ENCODE data around the gene TPM4. TPM values are rescaled to one million over a fixed set of nuclear protein-coding genes. Genes with fewer than 3 reads are reported as not detected.

Gene TPM4
- total RNA-seq, 2 donors from 2014 or later: 162 to 171 TPM

DNA sequence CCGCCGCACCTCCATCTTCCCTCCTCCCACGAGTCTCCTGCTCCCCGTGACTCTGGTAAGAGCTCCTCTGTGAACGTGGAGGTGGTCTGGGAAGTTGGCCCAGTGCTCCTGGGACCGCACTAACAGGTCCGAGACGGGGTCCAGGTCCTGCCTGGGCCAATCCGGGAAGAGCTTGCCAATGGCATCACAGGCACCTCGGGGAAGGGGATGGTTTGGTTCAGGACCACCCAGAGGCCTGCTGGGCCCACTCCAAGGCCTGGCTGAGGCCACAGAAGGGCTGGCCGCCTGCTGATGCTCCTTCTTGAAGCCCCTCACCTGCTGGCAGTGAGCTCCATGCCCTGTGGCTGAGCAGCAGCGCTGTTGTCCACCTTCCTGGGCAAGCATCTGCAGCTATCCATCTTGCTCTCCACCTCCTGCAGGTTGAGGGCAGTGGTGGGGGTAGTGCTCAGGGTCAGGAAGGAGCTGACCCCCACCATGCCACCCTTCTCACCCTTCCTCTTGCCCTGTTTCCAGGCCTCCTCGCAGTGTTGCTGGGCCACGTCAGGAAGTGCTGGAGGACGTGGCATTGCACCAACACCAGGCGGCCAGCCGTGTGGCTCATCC is 41.2 kb upstream of the TPM4 start:
- intact Hi-C loops (cut with DNase I): no loop called here
- H3K9me3 ChIP-seq: no peaks in the 10 kb centered on the region
- no peaks in the 10 kb centered on the region for H3K27me3 ChIP-seq
- DNase-seq: no peak
- no peak overlapping the region for H3K27ac ChIP-seq
- no peak for TF ChIP-seq POLR2A (IDR thresholded peaks at IDR 0.05)
- TF ChIP-seq, protein P1, sequence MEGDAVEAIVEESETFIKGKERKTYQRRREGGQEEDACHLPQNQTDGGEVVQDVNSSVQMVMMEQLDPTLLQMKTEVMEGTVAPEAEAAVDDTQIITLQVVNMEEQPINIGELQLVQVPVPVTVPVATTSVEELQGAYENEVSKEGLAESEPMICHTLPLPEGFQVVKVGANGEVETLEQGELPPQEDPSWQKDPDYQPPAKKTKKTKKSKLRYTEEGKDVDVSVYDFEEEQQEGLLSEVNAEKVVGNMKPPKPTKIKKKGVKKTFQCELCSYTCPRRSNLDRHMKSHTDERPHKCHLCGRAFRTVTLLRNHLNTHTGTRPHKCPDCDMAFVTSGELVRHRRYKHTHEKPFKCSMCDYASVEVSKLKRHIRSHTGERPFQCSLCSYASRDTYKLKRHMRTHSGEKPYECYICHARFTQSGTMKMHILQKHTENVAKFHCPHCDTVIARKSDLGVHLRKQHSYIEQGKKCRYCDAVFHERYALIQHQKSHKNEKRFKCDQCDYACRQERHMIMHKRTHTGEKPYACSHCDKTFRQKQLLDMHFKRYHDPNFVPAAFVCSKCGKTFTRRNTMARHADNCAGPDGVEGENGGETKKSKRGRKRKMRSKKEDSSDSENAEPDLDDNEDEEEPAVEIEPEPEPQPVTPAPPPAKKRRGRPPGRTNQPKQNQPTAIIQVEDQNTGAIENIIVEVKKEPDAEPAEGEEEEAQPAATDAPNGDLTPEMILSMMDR (IDR thresholded peaks at IDR 0.05): no peak
- WGBS, 2 donors: 63 to 68% methylated on average over 9 to 11 of the region's 17 CpGs
- H3K4me3 ChIP-seq: no peak overlapping the region
- no peaks in the 10 kb centered on the region for H3K36me3 ChIP-seq (replicated peaks in 1 of 2; ENCODE audit: insufficient read depth in 1 of 2, low read depth in 2 of 2)
- no peak for ATAC-seq
- H3K4me1 ChIP-seq: no peaks in the 10 kb centered on the region

- Histone ChIP-seq H3K4me1 (no peaks in the 10 kb centered on the region), H3K27ac (no peak overlapping the region), H3K27me3 (no peaks in the 10 kb centered on the region), H3K4me3 (no peak overlapping the region), H3K9me3 (no peaks in the 10 kb centered on the region), H3K36me3 (replicated peaks in 1 of 2; ENCODE audit: insufficient read depth in 1 of 2, low read depth in 2 of 2) (no peaks in the 10 kb centered on the region)
- TF ChIP-seq, protein P1 (IDR thresholded peaks at IDR 0.05): no peak
- TF ChIP-seq POLR2A (IDR thresholded peaks at IDR 0.05): no peak
- WGBS, 2 donors: 54 to 70% methylated on average over 7 to 28 of the region's 28 CpGs
- ATAC-seq (no peak), DNase-seq (no peak)
- intact Hi-C loops (cut with DNase I): no loop called here
These were observed 40.5 kb upstream of the TPM4 start for GRCh38 chr19:16035601-16036297.

- no peak for TF ChIP-seq POLR2A (IDR thresholded peaks at IDR 0.05)
- TF ChIP-seq, protein P1 (IDR thresholded peaks at IDR 0.05): no peak
- intact Hi-C loops (cut with DNase I): no loop called here
- Histone ChIP-seq H3K27ac (no peak overlapping the region), H3K36me3 (replicated peaks in 1 of 2; ENCODE audit: insufficient read depth in 1 of 2, low read depth in 2 of 2) (no peaks in the 10 kb centered on the region), H3K4me1 (peaks cover 3% of the 10 kb centered on the region), H3K4me3 (no peak overlapping the region), H3K9me3 (no peaks in the 10 kb centered on the region), H3K27me3 (no peaks in the 10 kb centered on the region)
- WGBS, 2 donors: 69 to 70% methylated on average over 7 to 10 of the region's 10 CpGs
- no peak for DNase-seq
- no peak for ATAC-seq
These were observed 39.8 kb upstream of the TPM4 start for GRCh38 chr19:16036397-16036925.

DNA sequence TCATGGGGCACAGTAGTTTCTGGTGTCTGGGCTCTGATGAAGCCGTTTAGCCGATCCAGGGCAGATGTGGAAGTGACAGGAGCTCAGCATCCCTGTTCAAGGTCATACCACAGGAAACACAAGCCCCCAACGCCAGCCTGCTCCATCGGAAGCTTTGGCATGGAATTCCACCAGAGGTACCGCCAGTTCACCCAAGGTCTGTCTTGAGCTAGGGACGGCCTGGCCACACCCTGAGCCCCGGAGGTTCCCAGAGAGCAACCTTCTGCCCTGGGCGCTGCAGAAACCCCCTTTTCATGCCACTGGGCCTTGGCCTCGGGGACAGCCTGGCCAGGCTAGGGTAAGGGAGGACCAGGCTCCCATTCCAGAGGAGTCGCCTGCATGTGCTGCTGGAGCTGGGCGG is 39.4 kb upstream of the TPM4 start:
- ATAC-seq (no peak), DNase-seq (no peak)
- TF ChIP-seq, protein P1 (IDR thresholded peaks at IDR 0.05): no peak
- no peak for TF ChIP-seq POLR2A (IDR thresholded peaks at IDR 0.05)
- H3K27me3 ChIP-seq: no peaks in the 10 kb centered on the region
- intact Hi-C loops (cut with DNase I): no loop called here
- H3K4me1 ChIP-seq: peaks cover 7% of the 10 kb centered on the region
- no peak overlapping the region for H3K4me3 ChIP-seq
- no peaks in the 10 kb centered on the region for H3K9me3 ChIP-seq
- WGBS, 2 donors: 45 to 48% methylated on average over 2 to 10 of the region's 11 CpGs
- H3K36me3 ChIP-seq (replicated peaks in 1 of 2; ENCODE audit: insufficient read depth in 1 of 2, low read depth in 2 of 2): no peaks in the 10 kb centered on the region
- H3K27ac ChIP-seq: no peak overlapping the region

Measured in body of pancreas (tissue), 4 donors.